ENCODE results near the gene SRP68.
"Not testable (repeated sequence)": the region's sequence is repeated elsewhere in the genome, so short reads cannot be mapped to it uniquely, and the experiment has no call there.

SRP68 gene

DNA sequence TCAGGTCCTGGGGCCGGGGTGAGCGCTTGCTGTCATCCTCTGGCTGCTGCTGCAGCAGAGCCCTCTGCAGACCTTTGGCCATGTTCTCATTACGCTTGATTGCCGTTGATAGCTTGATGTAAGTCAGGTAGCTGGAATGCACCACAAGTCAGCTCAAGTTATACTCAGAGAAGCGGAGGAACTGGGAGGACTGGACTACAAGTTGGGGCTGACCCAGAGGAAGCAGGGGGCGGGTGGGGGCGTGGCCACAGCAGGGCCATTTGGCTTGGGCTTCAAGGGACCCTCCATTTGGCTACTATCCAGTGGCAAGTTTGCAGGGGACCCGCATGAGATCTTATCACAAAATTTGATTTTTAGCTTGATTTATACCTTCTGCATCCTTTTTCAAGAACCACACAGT is 26.3 kb downstream of the SRP68 start:
- DNase-seq (ENCODE audit: low read depth, low spot score), result no peak

DNA sequence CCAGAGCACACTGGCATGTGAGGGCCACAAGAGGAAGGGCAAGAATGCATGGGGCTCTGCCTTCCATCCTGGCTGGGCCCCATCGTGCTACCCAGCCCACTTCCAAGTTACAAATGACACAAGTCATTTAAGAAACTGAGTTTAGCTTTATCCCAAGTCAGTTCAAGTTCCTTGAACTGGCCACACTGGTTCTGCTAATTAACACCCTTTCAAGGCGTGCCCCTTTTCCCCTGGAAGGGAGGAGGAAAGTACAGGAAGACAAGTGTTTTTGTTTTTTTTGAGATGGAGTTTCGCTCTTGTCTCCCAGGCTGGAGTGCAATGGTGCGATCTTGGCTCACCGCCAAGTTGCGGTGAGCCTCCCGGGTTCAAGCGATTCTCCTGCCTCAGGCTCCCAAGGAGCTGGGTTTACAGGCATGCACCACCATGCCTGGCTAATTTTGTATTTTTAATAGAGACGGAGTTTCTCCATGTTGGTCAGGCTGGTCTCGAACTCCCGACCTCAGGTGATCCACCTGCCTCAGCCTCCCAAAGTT is 27.8 kb downstream of the SRP68 start:
- DNase-seq (ENCODE audit: low read depth, low spot score), result not testable (repeated sequence)

DNA sequence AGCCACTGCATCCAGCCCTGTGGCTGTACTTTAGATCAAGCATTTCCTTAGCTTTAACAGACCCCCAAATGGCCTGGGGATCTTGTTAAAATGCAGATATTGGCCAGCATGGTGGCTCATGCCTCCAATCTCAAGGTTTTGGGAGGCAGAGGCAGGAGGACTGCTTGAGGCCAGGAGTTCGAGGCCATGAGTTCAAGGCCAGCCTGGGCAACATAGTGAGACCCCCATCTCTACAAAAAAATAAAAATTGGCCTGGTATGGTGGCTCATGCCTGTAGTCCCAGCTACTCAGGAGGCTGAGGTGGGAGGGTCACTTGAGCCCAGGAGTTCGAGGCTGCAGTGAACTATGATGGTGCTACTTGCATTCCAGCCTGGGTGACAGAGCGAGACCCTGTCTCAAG is 29.4 kb downstream of the SRP68 start:
- DNase-seq (ENCODE audit: low read depth, low spot score), result not testable (repeated sequence)

DNA sequence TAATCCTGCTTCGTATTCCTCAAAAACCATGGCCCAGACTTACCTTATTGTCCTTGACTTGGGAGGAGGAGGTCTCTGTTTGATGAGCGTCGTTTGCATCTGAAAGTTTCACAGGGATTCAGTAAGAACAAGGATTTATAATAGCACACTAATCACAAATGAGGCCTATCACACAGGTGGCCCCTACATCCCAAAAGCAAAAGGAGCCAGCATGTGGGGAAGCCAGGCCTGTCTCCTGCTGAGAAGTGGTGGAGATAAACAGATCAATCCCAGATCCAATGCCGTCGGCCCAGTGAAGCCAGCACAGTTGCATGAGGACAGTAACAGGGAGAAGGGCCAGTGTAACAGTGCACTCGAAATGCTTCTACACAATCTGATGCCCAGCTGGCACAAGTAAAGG is 31.9 kb downstream of the SRP68 start:
- DNase-seq (ENCODE audit: low read depth, low spot score), result no peak

GRCh38 chr17:76039121-76039520 is 33.2 kb downstream of the SRP68 start:
- DNase-seq (ENCODE audit: low read depth, low spot score), result no peak

DNA sequence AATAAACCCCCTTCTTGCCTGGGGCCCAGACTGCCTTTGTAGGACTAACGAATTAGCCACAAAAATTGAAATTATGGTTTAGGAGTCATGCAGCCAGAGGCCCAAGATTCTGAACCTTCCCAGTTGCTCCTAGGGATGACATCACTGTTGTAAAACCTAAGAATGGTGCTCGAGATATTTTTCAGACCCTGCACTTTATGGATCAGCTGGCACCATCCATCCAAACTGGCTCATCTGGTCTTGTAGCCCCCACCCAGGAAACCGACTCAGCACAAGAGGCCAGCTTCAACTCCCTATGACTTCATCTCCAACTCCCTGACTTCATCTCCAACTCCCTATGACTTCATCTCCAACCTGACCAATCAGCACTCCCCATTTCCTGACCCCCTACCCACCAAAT is 34.3 kb downstream of the SRP68 start:
- no peak for DNase-seq (ENCODE audit: low read depth, low spot score)

DNA sequence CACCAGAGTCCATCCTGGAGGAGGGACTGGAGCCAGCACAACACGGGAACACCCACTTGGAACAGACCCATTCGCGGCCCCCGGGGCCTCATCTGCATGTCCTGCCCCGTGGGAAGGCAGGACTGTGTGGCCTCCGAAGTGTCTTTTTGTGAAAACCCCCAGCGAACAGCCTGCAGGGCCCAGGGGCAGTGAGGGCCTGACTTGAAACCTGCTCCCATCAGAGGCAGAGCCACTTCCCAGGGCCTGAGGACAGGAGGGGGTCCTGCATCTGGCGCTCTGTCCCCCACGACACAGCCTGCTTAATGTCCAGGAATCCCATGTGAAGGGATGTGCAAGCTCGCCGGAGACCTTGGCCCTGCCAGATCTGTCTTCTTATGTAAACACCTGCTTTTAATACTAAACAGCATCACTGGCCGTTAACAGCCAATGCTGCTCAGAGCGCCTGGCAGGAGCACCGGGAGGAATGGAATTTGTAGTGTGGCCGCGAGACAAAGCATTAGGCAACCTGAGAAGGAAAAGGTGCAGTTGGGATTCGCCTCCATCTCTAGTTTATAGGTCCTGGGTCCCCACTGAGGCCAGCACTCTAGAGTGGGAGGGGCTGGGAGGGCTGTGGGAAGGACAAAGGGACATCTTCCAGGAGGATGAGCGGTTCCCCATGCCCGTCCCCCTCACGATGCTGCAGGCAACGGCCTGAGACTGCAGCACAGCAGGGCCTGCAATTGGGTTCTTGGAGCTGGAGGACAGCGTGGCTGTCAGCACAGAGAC is 35.6 kb downstream of the SRP68 start:
- no peak for DNase-seq (ENCODE audit: low read depth, low spot score)

DNA sequence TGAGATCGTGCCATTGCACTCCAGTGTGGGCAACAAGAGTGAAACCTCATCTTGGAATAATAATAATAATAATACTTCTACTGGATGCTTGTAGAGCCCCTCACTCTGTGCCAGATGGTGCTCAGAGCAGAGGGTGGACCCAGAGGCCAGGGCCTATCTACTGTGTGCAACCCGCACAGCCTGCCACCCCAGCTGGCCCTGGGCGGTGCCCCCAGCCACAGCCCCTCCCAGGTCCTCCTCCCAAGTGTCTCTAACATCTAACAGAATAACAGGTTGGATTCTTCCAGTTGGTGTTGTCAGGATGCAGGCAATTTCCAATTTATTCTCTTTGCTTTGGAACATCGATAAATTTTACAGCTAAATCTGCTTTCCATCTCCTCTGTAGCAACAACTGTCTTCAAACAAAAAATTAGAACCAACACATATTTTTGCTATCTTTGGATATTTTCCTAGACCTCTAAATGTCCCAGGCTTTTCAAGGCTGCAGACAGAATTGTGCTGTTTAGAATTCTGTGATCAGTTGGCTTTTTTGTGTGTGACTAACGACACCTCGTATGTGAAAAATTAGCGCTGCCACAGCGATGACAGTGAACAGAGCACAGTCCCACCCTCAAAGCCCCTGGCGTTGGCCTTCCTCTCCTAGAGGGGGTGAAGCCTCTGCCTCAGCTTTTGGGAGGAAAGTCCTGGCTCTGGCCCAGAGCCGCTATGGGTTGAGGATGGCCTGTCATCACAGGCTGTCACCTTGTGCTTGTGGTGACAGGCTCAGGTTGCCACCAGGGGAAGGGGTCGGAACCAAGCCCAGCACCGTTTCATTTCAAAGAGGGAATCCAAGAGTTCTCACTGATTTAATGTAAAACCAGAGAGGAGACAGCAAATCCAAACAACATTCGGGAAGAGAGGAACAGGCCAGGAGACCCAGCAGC is 37.6 kb downstream of the SRP68 start:
- no peak for DNase-seq (ENCODE audit: low read depth, low spot score)

- DNase-seq (ENCODE audit: low read depth, low spot score), result no peak
Measured at GRCh38 chr17:76033139-76033538, 39.2 kb downstream of the SRP68 start.

DNA sequence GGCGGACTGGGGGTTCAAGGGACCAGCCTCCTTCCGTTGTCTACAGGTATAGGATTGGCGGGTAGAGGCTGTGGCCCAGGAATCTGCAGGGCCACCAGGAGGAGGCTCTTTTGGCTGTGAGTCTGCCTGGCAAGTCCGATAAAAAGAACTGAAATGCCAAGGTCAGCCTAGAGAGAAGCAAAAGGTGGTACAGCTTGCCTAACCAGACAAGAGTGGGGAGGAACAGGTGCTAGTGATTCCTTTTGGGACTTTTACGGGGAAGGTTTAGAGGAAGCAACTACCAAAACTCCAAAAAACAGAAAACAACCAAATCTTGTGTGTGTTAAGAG is 39.6 kb downstream of the SRP68 start:
- no peak for DNase-seq (ENCODE audit: low read depth, low spot score)

GRCh38 chr17:76032073-76032779 is 40.1 kb downstream of the SRP68 start:
- no peak for DNase-seq (ENCODE audit: low read depth, low spot score)

DNA sequence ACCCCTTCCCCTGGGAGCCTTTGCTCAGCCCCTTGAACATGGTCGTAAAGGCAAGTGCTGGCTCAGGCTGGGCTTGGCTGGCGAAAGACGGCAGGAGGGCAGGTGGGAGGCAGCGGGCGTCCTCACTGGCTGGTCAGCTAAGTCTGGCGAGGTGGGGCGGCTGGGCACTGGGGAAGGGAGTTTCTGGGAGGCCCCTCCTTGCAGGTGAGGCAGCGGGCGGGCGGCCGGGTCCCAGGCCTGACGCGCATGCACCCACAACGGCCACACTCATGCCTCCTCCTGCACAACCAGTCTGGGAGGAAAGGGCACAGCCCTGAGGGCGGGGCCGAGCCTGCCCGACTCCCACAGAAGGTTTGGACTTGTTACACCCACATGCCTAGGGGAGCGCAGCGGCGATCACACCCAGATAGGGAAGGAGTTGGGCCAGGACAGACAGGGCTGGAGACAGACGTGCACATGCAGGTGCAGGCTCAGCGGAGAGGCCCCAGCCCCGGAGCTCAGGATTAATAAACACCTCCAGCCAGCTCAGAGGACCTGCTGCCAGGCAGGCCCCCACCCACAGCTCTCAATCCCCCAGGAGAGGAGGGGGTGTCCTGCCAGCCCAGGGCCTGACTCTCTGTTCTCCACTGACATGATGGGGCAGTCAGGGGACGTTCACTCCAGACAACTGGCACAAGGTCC is 45.0 kb downstream of the SRP68 start, which contains the start of gene EVPL:
TSS of gene EVPL (minus strand) at position 148 of the 681 bp plus-strand sequence. CDS start at position 40, 108 bp downstream.
- no peak for DNase-seq (ENCODE audit: low read depth, low spot score)

DNA sequence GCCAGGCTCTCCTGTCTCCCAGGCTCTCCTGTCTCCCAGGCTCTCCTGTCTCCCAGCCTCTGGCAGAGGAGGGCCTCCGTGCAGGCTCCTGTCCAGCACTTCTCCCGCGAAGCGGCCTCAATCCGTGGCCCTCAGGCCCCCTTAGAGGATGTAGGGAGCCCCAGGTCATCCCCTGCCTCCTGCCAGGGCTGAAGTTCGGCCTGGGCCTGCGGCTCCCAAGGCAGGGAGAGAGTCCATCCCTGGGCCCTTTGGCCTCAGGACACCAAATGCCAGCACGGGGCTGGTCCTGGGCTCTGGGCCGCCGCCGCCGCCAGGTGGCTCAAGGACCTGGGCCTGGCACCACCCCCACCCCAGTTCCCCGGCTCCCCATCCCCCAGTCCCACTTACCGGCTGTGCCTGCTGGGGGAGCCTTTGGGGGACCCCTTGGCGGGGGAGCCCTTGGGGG is 45.6 kb downstream of the SRP68 start:
- DNase-seq (ENCODE audit: low read depth, low spot score), result no peak

- no peak for DNase-seq (ENCODE audit: low read depth, low spot score)
Measured at GRCh38 chr17:76025294-76025693, 47.0 kb downstream of the SRP68 start.

- DNase-seq (ENCODE audit: low read depth, low spot score), result no peak
Measured at GRCh38 chr17:76024353-76024752, 48.0 kb downstream of the SRP68 start.

- no peak for DNase-seq (ENCODE audit: low read depth, low spot score)
Measured at GRCh38 chr17:76023900-76024237, 48.4 kb downstream of the SRP68 start.

DNA sequence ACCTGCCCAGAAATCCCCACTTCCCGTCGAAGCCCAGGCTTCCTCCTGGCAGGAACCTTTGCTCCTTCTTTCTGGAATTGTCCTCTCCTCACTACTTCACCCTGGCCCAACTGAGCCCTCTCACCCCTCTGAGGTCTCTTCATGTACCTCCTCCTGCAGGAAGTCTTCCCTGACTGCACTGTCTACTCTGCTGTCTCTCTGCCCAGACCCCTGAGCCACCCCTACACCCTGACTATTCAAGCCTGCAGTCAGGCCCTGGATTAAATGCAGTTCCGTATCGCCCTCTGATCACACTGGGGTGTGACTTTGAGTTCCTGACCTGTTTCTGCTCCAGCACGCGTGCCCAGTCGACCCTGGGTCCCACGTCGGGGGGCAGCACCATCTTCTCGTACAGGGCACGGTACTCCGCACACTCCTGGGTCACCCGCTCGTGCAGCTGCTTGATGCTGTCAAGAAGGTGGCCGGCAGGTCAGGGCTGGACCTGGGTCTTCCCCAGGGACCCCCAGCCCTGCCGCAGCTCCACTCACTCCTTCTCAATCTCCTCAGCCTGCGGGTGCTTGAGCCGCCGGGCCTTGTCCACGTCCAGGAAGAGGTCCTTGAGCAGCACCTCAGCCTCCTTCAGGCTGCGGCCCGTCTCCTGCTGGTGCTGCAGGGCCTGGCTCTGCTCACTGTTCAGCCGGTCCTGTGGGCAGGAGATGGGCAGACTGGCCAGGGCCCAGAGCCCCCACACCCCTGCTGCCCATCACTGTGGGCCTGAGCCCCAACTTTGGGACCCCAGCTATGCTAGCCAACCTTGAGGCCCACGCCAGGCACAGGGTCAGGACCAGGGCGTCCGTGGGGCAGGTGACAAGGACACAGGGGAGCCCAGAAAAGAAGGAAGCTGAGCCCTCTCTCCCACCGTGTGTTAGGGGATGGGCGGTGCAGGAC is 49.1 kb downstream of the SRP68 start:
- DNase-seq (ENCODE audit: low read depth, low spot score), result no peak

DNA sequence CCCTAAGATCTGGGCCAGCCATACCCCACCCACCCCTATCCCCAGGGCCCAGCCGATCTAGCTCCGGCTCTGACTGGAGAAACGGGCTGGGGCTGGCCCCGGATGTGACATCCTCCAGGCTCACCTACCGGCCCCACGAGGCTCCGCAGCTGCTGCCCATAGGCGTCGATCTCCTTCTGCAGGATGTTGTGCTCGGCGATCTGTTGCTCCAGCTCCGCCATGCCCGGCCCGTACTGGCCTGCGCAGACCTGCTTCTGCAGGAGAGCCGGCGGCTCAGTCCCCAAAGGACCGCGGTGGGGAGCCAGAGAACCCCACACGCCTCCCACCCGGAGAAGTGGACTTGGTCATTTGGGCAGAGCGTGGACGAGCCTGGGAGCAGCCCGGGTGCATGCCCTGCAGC is 50.0 kb downstream of the SRP68 start:
- no peak for DNase-seq (ENCODE audit: low read depth, low spot score)

DNA sequence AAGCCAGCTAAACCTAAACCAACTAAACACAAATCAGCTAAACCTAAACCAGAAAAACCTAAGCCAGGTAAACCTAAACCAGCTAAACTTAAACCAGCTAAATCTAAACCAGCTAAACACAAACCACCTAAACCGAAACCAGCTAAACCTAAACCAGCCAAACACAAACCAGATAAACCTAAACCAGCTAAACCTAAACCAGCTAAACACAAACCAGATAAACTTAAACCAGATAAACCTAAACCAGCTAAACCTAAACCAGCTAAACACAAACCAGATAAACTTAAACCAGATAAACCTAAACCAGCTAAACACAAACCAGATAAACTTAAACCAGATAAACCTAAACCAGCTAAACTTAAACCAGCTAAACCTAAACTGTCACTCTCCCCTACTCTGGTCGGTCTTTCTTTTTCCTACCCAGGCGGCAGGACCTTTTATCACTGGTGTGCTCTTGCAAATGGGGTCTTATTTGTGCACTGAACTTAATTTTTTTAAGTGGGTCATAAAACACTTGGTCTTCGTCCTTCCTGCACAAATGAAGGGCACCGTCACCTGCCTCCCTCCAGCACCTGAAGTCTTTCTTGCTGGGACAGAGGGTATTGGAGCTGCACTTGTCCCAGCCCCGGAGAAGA is 52.4 kb downstream of the SRP68 start:
- no peak for DNase-seq (ENCODE audit: low read depth, low spot score)

GRCh38 chr17:76018801-76019200 is 53.5 kb downstream of the SRP68 start:
- DNase-seq (ENCODE audit: low read depth, low spot score), result no peak
